Karpas-422 (cell line): ENCODE data around the gene ZNF689. TPM values are rescaled to one million over a fixed set of nuclear protein-coding genes. Genes with fewer than 3 reads are reported as not detected.

Source experiments
- DNase-seq: peaks from one replicate; pipeline ENCODE4 v3.0.0-alpha.2; 2015
- H2AFZ ChIP-seq: fragments of 200-600 bp; sonication (generic); 2 replicates; pipeline ENCODE4 v1.6.1; 2014; ENCODE audit warnings: antibody characterized with exemption, low read length, mixed read lengths
- H3K27ac ChIP-seq: fragments of 200-600 bp; sonication (generic); 2 replicates; pipeline ENCODE4 v1.5.1; 2014; ENCODE audit warnings: mild to moderate bottlenecking, low read length, moderate library complexity
- H3K27me3 ChIP-seq: fragments of 200-600 bp; sonication (generic); 2 replicates; pipeline ENCODE4 v1.6.1; 2014; ENCODE audit warnings: low read length, mixed read lengths
- H3K36me3 ChIP-seq: fragments of 200-600 bp; sonication (generic); 2 replicates; pipeline ENCODE4 v1.6.1; 2014; ENCODE audit warnings: low read length, mixed read lengths; ENCODE audit not compliant: insufficient read depth
- H3K4me1 ChIP-seq: fragments of 200-600 bp; sonication (generic); 2 replicates; pipeline ENCODE4 v1.6.1; 2014; ENCODE audit warnings: mild to moderate bottlenecking, low read length, mixed read lengths
- H3K4me2 ChIP-seq: fragments of 200-600 bp; sonication (generic); 2 replicates; pipeline ENCODE4 v1.6.1; 2014; ENCODE audit warnings: low read length, low read depth, mild to moderate bottlenecking; ENCODE audit not compliant: poor library complexity, severe bottlenecking
- H3K4me3 ChIP-seq: fragments of 200-600 bp; sonication (generic); 2 replicates; pipeline ENCODE4 v1.5.1; 2014; ENCODE audit warnings: mild to moderate bottlenecking, antibody characterized with exemption, low read length, mixed read lengths
- H3K79me2 ChIP-seq: fragments of 200-600 bp; sonication (generic); 2 replicates; pipeline ENCODE4 v1.6.1; 2014; ENCODE audit warnings: mild to moderate bottlenecking, low read length, mixed read lengths
- H3K9ac ChIP-seq: fragments of 200-600 bp; sonication (generic); 2 replicates; pipeline ENCODE4 v1.6.0; 2014; ENCODE audit warnings: low read length
- H3K9me2 ChIP-seq: fragments of 200-600 bp; sonication (generic), shearing (Covaris generic); replicated peaks from 2 replicates; pipeline ENCODE4 v1.6.0; 2014; ENCODE audit warnings: mild to moderate bottlenecking, low read length, moderate library complexity; ENCODE audit not compliant: insufficient read depth
- H3K9me3 ChIP-seq: fragments of 300-700, 200-600 bp; sonication (generic); 2 replicates; pipeline ENCODE4 v1.6.1; 2014; ENCODE audit warnings: low read length, mixed read lengths
- H4K20me1 ChIP-seq: fragments of 200-600 bp; sonication (generic); 2 replicates; pipeline ENCODE4 v1.6.1; 2014; ENCODE audit warnings: mild to moderate bottlenecking, antibody characterized with exemption, low read length, low read depth; ENCODE audit not compliant: insufficient read depth
- total RNA-seq: library from RNA; depleted of rRNA; stranded (reverse); fragments of >200 nt; shearing (Covaris generic); gene quantifications from 2 replicates; pipeline ENCODE4 v1.2.3, GENCODE V29; 2014; ENCODE audit warnings: low replicate concordance

ZNF689 gene
- total RNA-seq, 1 experiment from 2014 or later = 7.5 TPM

DNA sequence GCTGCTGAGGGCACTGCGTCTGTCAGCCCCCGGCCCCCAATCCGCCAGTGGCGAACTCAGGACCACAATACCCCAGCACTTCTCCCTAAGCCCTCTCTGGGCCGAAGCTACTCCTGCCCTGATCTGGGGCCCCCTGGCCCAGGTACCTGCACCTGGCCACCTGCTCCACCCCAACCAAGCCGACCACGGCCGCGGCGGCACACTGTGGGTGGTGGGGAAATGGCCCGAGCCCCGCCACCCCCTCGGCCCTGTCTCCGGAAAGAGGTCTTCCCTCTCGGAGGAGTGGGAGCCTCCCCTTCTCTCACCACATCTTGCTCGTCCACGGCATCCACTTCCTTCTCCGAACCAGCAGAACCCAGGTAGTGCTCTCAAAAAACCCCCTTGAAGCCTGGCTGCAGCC, 44.7 kb upstream of the ZNF689 start:
- Histone ChIP-seq H3K36me3 (0 out of 2 replicates have a peak, but pooled peaks cover 2% of the 10 kb centered on the region), H3K9me2 (no peaks in the 10 kb centered on the region; the same call in 1 of the 2 replicates), H3K4me1 (peaks cover 27% of the 10 kb centered on the region), H3K79me2 (peaks cover 14% of the 10 kb centered on the region), H3K9me3 (no peaks in the 10 kb centered on the region), H4K20me1 (no peaks in the 10 kb centered on the region), H3K9ac (no peak overlapping the region), H3K27me3 (no peaks in the 10 kb centered on the region), H3K4me2 (no peak overlapping the region), H3K4me3 (no peak overlapping the region), H3K27ac (no peak overlapping the region), H2AFZ (no peak overlapping the region)
- no peak for DNase-seq

DNA sequence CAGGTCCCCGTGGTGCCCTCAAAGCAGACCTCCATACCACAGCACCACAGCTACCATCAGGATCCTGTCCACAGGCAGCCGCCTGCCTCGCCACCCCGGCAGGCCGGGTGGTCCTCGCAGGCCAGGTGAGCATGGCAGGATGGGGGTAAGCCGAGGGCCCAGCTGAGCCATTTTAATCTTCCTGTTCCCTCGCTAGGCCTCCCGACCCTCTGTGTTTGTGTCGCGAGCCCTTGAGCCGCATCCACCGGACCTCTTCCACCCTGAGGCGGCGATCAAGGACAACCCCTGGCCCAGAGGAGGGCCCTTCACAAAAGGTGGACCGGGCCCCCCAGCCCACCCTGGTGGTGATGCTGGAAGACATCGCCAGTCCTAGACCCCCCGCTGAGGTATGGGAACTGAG, 42.5 kb upstream of the ZNF689 start:
- Histone ChIP-seq H3K4me1 (peaks cover 24% of the 10 kb centered on the region), H4K20me1 (no peaks in the 10 kb centered on the region), H3K27ac (no peak overlapping the region), H3K9ac (peak overlapping the region; percentile 99), H3K36me3 (0 out of 2 replicates have a peak, but pooled peaks cover 2% of the 10 kb centered on the region), H3K4me3 (no peak overlapping the region), H3K4me2 (peak overlapping the region; percentile 100), H3K9me2 (no peaks in the 10 kb centered on the region; the same call in 1 of the 2 replicates), H3K27me3 (no peaks in the 10 kb centered on the region), H3K9me3 (no peaks in the 10 kb centered on the region), H3K79me2 (peaks cover 10% of the 10 kb centered on the region; the same call in 1 of the 2 replicates), H2AFZ (no peak overlapping the region)
- DNase-seq = no peak

GRCh38 chr16:30652005-30652296, 41.8 kb upstream of the ZNF689 start:
- no peaks in the 10 kb centered on the region for H3K9me3 ChIP-seq
- peak overlapping the region; percentile 99 for H3K9ac ChIP-seq
- no peaks in the 10 kb centered on the region for H4K20me1 ChIP-seq
- H2AFZ ChIP-seq = peak overlapping the region; percentile 10; the same call in 1 of the 2 replicates
- peaks cover 10% of the 10 kb centered on the region; the same call in 1 of the 2 replicates for H3K79me2 ChIP-seq
- peak overlapping the region; percentile 39 for H3K27ac ChIP-seq
- H3K4me2 ChIP-seq = peak overlapping the region; percentile 100
- H3K27me3 ChIP-seq = no peaks in the 10 kb centered on the region
- H3K9me2 ChIP-seq = no peaks in the 10 kb centered on the region; the same call in 1 of the 2 replicates
- H3K36me3 ChIP-seq = 0 out of 2 replicates have a peak, but pooled peaks cover 2% of the 10 kb centered on the region
- peak overlapping the region; percentile 100 for H3K4me3 ChIP-seq
- H3K4me1 ChIP-seq = peaks cover 17% of the 10 kb centered on the region
- no peak for DNase-seq

- Histone ChIP-seq H3K36me3 (no peaks in the 10 kb centered on the region), H3K9me3 (no peaks in the 10 kb centered on the region), H2AFZ (peak overlapping the region; percentile 75), H3K27me3 (no peaks in the 10 kb centered on the region), H4K20me1 (no peaks in the 10 kb centered on the region), H3K9ac (peak overlapping the region; percentile 99), H3K4me2 (peak overlapping the region; percentile 100), H3K9me2 (no peaks in the 10 kb centered on the region; the same call in 1 of the 2 replicates), H3K4me3 (peak overlapping the region; percentile 100), H3K4me1 (peaks cover 13% of the 10 kb centered on the region), H3K79me2 (peaks cover 10% of the 10 kb centered on the region; the same call in 1 of the 2 replicates), H3K27ac (peak overlapping the region; percentile 90)
- DNase-seq = peak; percentile 91
These were observed 41.2 kb upstream of the ZNF689 start for GRCh38 chr16:30651124-30652004.

DNA sequence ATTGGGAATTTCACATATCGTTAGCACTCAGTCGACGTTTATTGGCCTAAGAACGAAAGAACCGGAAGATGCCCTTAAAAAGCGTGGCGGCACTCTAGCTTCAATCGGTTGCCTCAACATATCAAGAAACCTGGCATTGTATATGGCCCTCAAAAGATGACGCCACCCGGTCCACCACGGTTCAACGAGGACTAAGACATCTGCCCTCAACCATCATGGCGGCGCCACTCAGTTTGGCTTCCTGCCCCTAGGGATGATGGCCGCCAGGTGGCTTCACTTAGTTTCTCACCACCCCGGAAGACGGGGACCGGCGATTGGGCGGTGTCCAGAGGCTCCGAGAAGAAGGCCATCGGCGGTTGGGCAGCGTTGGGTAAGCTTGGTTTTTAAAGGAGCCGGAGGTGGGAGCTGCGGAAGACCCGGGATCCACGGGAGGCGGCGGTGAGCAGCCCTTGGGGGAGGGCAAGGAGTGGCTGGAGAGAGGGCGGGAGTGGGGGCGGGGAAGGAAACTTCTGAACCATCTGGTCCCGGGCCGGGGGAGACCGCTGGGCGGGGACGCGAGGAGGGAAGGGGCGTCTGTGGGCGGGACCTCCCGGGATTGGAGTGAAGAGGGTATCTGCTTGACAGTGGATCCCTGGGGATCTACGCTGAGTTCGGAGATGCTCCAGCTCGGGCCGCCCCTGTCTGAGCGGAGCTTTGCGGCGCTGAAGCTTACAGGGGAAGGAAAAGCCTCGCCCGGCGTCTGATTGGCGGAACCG, 40.4 kb upstream of the ZNF689 start, which contains the start of gene PRR14:
PRR14 (plus strand) TSS at position 592 of the 755 bp plus-strand sequence. CDS start 686 bp downstream, outside the sequence.
- Histone ChIP-seq H3K9ac (peak within 1 kb of the TSS; percentile 99), H3K27ac (peak within 1 kb of the TSS; percentile 90), H2AFZ (peak within 1 kb of the TSS; percentile 80), H3K9me2 (no peaks in the 10 kb centered on the region; the same call in 1 of the 2 replicates), H3K79me2 (peaks cover 10% of the 10 kb centered on the region; the same call in 1 of the 2 replicates), H3K27me3 (no peaks in the 10 kb centered on the region), H3K9me3 (no peaks in the 10 kb centered on the region), H3K4me2 (peak within 1 kb of the TSS; percentile 100), H3K4me1 (peaks cover 13% of the 10 kb centered on the region), H3K36me3 (no peaks in the 10 kb centered on the region), H3K4me3 (peak within 1 kb of the TSS; percentile 100), H4K20me1 (no peaks in the 10 kb centered on the region)
- DNase-seq = peak; percentile 99

DNA sequence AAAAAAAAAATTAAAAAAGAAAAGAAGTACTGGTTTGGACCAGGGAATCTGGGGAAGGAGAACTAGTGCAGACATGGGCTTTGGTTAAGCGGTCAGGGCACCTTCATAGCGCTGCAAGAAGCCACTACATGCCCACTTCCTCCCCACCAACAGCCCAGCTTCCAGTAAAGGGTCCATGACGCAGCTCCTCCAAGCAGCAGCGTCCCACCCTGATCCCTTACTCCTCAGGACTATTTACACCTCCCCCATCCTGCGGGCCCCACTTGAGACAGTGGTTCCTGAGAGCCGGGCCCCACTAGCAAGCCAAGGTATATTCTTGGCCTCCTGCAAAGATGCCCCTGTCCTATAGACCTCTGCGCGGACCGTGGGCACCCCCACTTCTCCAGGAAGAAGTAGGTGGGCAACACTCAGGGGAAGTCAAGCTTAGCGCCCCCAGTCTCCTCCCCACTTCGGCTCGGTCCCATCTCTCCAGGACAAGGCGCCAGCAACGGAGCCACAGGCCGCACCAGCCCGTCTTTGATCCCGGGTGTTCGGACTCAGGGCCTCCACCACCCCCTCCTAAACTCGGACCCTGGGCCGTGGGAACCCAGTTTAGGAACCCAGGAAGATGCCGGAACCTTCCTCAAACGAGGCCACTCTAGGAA, 39.7 kb upstream of the ZNF689 start:
- H3K27ac ChIP-seq = no peak overlapping the region
- no peak overlapping the region for H3K9ac ChIP-seq
- peak overlapping the region; percentile 80 for H2AFZ ChIP-seq
- peaks cover 13% of the 10 kb centered on the region for H3K4me1 ChIP-seq
- no peaks in the 10 kb centered on the region for H3K9me3 ChIP-seq
- H3K9me2 ChIP-seq = no peaks in the 10 kb centered on the region; the same call in 1 of the 2 replicates
- H3K27me3 ChIP-seq = no peaks in the 10 kb centered on the region
- peak overlapping the region; percentile 5; the same call in 1 of the 2 replicates for H3K4me3 ChIP-seq
- no peaks in the 10 kb centered on the region for H3K36me3 ChIP-seq
- H3K79me2 ChIP-seq = peaks cover 10% of the 10 kb centered on the region; the same call in 1 of the 2 replicates
- no peak for DNase-seq
- peak overlapping the region; percentile 100 for H3K4me2 ChIP-seq
- no peaks in the 10 kb centered on the region for H4K20me1 ChIP-seq

DNA sequence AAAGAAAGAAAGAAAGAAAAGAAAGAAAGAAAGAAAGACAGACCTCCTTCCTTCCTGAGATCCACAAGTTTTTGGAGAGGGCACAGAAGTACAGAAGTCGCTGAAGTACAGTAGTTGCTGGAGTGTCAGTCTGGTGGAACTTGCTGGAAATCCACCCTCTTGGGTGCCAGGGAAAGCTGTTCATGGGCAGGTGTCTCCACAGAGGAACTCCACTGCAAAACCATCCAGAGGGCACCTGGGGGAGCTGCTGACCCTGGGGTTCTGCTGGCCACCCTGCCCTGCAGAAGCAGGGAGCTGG, 37.0 kb upstream of the ZNF689 start:
- Histone ChIP-seq H3K9ac (no peak overlapping the region), H3K79me2 (peaks cover 6% of the 10 kb centered on the region; the same call in 1 of the 2 replicates), H3K36me3 (no peaks in the 10 kb centered on the region), H3K9me2 (no peaks in the 10 kb centered on the region; the same call in 1 of the 2 replicates), H3K27ac (no peak overlapping the region), H2AFZ (no peak overlapping the region), H3K4me3 (no peak overlapping the region), H3K27me3 (no peaks in the 10 kb centered on the region), H4K20me1 (no peaks in the 10 kb centered on the region), H3K4me2 (no peak overlapping the region), H3K4me1 (peaks cover 9% of the 10 kb centered on the region), H3K9me3 (no peaks in the 10 kb centered on the region)
- no peak for DNase-seq
